Esophagus muscularis mucosa (tissue), 4 donors: ENCODE data around the gene SND1. TPM values are rescaled to one million over a fixed set of nuclear protein-coding genes. Genes with fewer than 3 reads are reported as not detected.

ENCODE experiments used
- DNase-seq: peaks from one replicate; pipeline ENCODE4 v3.0.0-alpha.2; 2017; ENCODE audit errors: extremely low spot score
- H3K27ac ChIP-seq, 4 donors: fragments of 200-600 bp; sonication (generic); replicated peaks in 1 of 4; 1 replicate in 3 of 4; 2 replicates in 1 of 4; pipeline ENCODE4 v1.5.1; 2016 to 2019; ENCODE audit warnings: mild to moderate bottlenecking in 1 of 4
- H3K27me3 ChIP-seq, 4 donors: fragments of 200-600 bp; sonication (generic); one replicate each; pipeline versions ENCODE4 v1.5.1 to v1.6.0; 2016 to 2019
- H3K36me3 ChIP-seq, 4 donors: fragments of 200-600 bp; sonication (generic); one replicate each; pipeline ENCODE4 v1.5.1; 2016 to 2019
- H3K4me1 ChIP-seq, 4 donors: fragments of 200-600 bp; sonication (generic); one replicate each; pipeline ENCODE4 v1.5.1; 2016 to 2019
- H3K4me3 ChIP-seq, 4 donors: fragments of 200-600 bp; sonication (generic); 1 replicate in 2 of 4; 2 replicates in 2 of 4; pipeline ENCODE4 v1.5.1; 2016 to 2019; ENCODE audit warnings: mild to moderate bottlenecking in 4 of 4, moderate library complexity in 1 of 4
- H3K9me3 ChIP-seq, 4 donors: fragments of 200-600 bp; sonication (generic); 1 replicate in 3 of 4; 2 replicates in 1 of 4; pipeline ENCODE4 v1.5.1; 2016 to 2019
- CTCF ChIP-seq, 3 experiments: fragments of 200-600 bp in 2 of 3; fragments of 450-650 bp in 1 of 3; sonication (generic) in 2 of 3; IDR thresholded peaks; one replicate each; pipeline ENCODE4 v1.5.1; 2017 to 2019; ENCODE audit warnings: antibody characterized with exemption in 3 of 3, mild to moderate bottlenecking in 2 of 3, moderate library complexity in 1 of 3
- EP300 ChIP-seq: sonication (generic); formaldehyde crosslinking; IDR thresholded peaks from one replicate; pipeline ENCODE4 v1.6.1; 2017; ENCODE audit warnings: antibody characterized with exemption
- POLR2A ChIP-seq: fragments of 450-650 bp; IDR thresholded peaks from one replicate; pipeline ENCODE4 v1.6.1; 2017; ENCODE audit warnings: antibody characterized with exemption, moderate library complexity, mild to moderate bottlenecking, low read depth
- POLR2AphosphoS5 ChIP-seq, 2 donors: sonication (generic); formaldehyde crosslinking; IDR thresholded peaks; one replicate each; pipeline ENCODE4 v1.6.1; 2017; ENCODE audit warnings: antibody characterized with exemption in 2 of 2
- WGBS: methylation state at CpG from one replicate; pipeline ENCODE4 v1.1.5; 2018; 5-methylcytosine and 5-hydroxymethylcytosine counted together
- intact Hi-C: fragments of 100-400 bp; cut with DNase I; formaldehyde crosslinking; loops from one replicate; pipeline ENCODE4 v1.15.1; 2023
- total RNA-seq, 4 donors: library from RNA; depleted of rRNA; stranded (reverse); fragments of >200 nt; gene quantifications; one replicate each; pipeline versions ENCODE4 v1.1.0 to v1.2.1, GENCODE V29; 2016

Gene SND1
- total RNA-seq, 4 donors from 2014 or later = 71.4 to 91.2 (median 81.3) TPM

DNA sequence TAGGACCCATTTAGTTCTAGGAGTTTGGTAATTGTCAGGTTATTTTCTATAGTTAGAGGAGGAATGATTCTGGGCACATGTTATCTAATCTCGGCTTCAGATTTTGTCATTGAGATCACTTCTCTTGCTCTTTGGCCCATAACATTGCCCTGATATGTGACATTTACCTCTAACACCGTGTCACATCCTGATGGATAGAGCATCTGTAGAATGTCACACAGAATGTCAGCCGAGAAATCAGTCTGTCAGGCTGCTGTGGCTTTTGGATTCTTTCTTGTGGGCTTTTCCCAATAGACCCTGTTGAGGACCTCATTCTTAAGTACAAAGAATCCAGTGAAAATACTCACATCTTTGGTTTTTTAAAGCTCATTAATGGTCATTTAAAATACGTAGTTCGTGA, 236.8 kb downstream of the SND1 start:
- TF ChIP-seq CTCF (IDR thresholded peaks at IDR 0.05) (no peak), EP300 (no peak), POLR2A (no peak), POLR2AphosphoS5 (IDR thresholded peaks at IDR 0.05) (no peak)
- Histone ChIP-seq H3K27me3 (no peaks in the 10 kb centered on the region), H3K4me1 (peaks cover 12 to 35% (median 28%) of the 10 kb centered on the region in 4 donors), H3K36me3 (peaks cover 0 to 24% (median 9%) of the 10 kb centered on the region in 4 donors), H3K9me3 (no peaks in the 10 kb centered on the region), H3K27ac (no peak overlapping the region), H3K4me3 (no peak overlapping the region)
- 95% methylated on average over 5 of the region's 5 CpGs for WGBS
- DNase-seq = no peak
- intact Hi-C loops = no loop called here

- intact Hi-C loops = no loop called here
- TF ChIP-seq EP300 = no peak
- no peak for TF ChIP-seq POLR2AphosphoS5 (IDR thresholded peaks at IDR 0.05)
- no peak for TF ChIP-seq POLR2A
- no peak for TF ChIP-seq CTCF (IDR thresholded peaks at IDR 0.05)
- Histone ChIP-seq H3K9me3 (no peaks in the 10 kb centered on the region), H3K27me3 (no peaks in the 10 kb centered on the region), H3K27ac (no peak overlapping the region), H3K4me3 (no peak overlapping the region), H3K4me1 (peaks cover 12 to 31% (median 22%) of the 10 kb centered on the region in 4 donors), H3K36me3 (peaks cover 0 to 24% (median 9%) of the 10 kb centered on the region in 4 donors)
- DNase-seq = no peak
- 100% methylated on average over 3 of the region's 3 CpGs for WGBS
These were observed 237.7 kb downstream of the SND1 start for GRCh38 chr7:127889677-127890076.

GRCh38 chr7:127890726-127891125, 238.7 kb downstream of the SND1 start:
- 90% methylated on average over 2 of the region's 2 CpGs for WGBS
- no peaks in the 10 kb centered on the region for H3K9me3 ChIP-seq
- DNase-seq = no peak

DNA sequence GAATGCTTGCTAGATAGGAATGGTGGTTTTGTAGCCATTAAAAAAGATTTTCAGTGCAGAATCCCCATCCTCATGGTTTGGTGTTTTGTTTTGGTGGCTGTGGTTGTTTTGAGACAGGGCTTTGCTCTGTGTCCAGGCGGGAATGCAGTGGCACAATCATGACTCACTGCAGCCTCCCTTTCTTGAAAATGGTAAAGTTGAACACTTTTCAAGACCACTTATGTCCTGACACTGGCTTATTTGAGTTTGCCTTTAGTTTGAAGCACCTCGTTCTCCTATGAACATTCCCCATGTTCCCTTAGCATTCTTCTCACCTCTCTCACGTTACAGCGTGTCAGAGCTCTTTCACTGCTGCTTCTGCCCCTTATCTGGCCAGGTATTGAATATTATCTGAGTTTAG, 239.2 kb downstream of the SND1 start:
- Histone ChIP-seq H3K4me1 (peaks cover 2 to 22% (median 10%) of the 10 kb centered on the region in 4 donors), H3K36me3 (peaks cover 0 to 24% (median 9%) of the 10 kb centered on the region in 4 donors), H3K27ac (no peak overlapping the region), H3K4me3 (no peak overlapping the region), H3K9me3 (no peaks in the 10 kb centered on the region), H3K27me3 (no peaks in the 10 kb centered on the region)
- intact Hi-C loops = no loop called here
- no peak for DNase-seq
- TF ChIP-seq POLR2A (no peak), POLR2AphosphoS5 (IDR thresholded peaks at IDR 0.05) (no peak), CTCF (IDR thresholded peaks at IDR 0.05) (no peak), EP300 (no peak)
- 87% methylated on average over 4 of the region's 4 CpGs for WGBS

More at GRCh38 chr7:127890726-127891125, 238.7 kb downstream of the SND1 start:
- intact Hi-C loops = no loop called here
- H3K4me1 ChIP-seq = peaks cover 6 to 27% (median 14%) of the 10 kb centered on the region in 4 donors
- H3K27me3 ChIP-seq = no peaks in the 10 kb centered on the region
- H3K27ac ChIP-seq = no peak overlapping the region
- TF ChIP-seq POLR2A (no peak), EP300 (no peak), POLR2AphosphoS5 (IDR thresholded peaks at IDR 0.05) (no peak), CTCF (IDR thresholded peaks at IDR 0.05) (no peak)
- H3K36me3 ChIP-seq = peaks cover 0 to 24% (median 9%) of the 10 kb centered on the region in 4 donors
- H3K4me3 ChIP-seq = no peak overlapping the region
